Measurements from ENCODE around the gene CCL15. TPM values are rescaled to one million over a fixed set of nuclear protein-coding genes. Genes with fewer than 3 reads are reported as not detected.

The CCL15 gene
- total RNA-seq, 1 experiment from 2014 or later = 0.52 TPM

GRCh38 chr17:36027761-36028160 is 26.4 kb upstream of the CCL15 start:
- Histone ChIP-seq H3K27me3 (replicated peaks; ENCODE audit: control insufficient read depth, insufficient read depth, low read length) (no peaks in the 10 kb centered on the region; the same call in none of the 2 replicates), H3K9me3 (no peaks in the 10 kb centered on the region), H3K4me1 (no peaks in the 10 kb centered on the region), H3K36me3 (ENCODE audit: control insufficient read depth, insufficient read depth, low read length) (no peaks in the 10 kb centered on the region), H3K4me3 (ENCODE audit: low read depth, low read length) (no peak overlapping the region)
- no peak overlapping the region for H3K4me3 Mint-ChIP-seq (ENCODE audit: unreplicated experiment)
- ChIA-PET CTCF (no interaction called here), POLR2A (no interaction called here)
- no peak for DNase-seq
- H3K9me3 Mint-ChIP-seq (ENCODE audit: unreplicated experiment) = no peaks in the 10 kb centered on the region
- H3K36me3 Mint-ChIP-seq (ENCODE audit: insufficient read depth, unreplicated experiment) = no peaks in the 10 kb centered on the region
- peaks cover 13% of the 10 kb centered on the region for H3K27me3 Mint-ChIP-seq (ENCODE audit: insufficient read depth, unreplicated experiment)
- intact Hi-C loops (cut with micrococcal nuclease; ENCODE audit: unreplicated experiment) = no loop called here
- BruUV-seq (replicated peaks) = no TSS peak
- no peak for TF ChIP-seq CTCF (IDR thresholded peaks at IDR 0.05; ENCODE audit: insufficient read depth in 1 of 2, low read depth in 1 of 2, low read length in 1 of 2, severe bottlenecking in 1 of 2, unreplicated experiment in 1 of 2)
- no peak overlapping the region for H3K27ac Mint-ChIP-seq (ENCODE audit: unreplicated experiment)
- peaks cover 10% of the 10 kb centered on the region for H3K4me1 Mint-ChIP-seq (ENCODE audit: low read depth, unreplicated experiment)

GRCh38 chr17:36024106-36024869 is 22.9 kb upstream of the CCL15 start:
- H3K4me1 Mint-ChIP-seq (ENCODE audit: low read depth, unreplicated experiment) = no peaks in the 10 kb centered on the region
- Histone ChIP-seq H3K36me3 (ENCODE audit: control insufficient read depth, insufficient read depth, low read length) (no peaks in the 10 kb centered on the region), H3K9me3 (no peaks in the 10 kb centered on the region), H3K27me3 (replicated peaks; ENCODE audit: control insufficient read depth, insufficient read depth, low read length) (no peaks in the 10 kb centered on the region), H3K4me1 (no peaks in the 10 kb centered on the region), H3K4me3 (ENCODE audit: low read depth, low read length) (no peak overlapping the region)
- POLR2A ChIA-PET = no interaction called here
- H3K27ac Mint-ChIP-seq (ENCODE audit: unreplicated experiment) = no peak overlapping the region
- H3K27me3 Mint-ChIP-seq (ENCODE audit: insufficient read depth, unreplicated experiment) = peaks cover 14% of the 10 kb centered on the region
- TF ChIP-seq CTCF (IDR thresholded peaks at IDR 0.05; ENCODE audit: insufficient read depth in 1 of 2, low read depth in 1 of 2, low read length in 1 of 2, severe bottlenecking in 1 of 2, unreplicated experiment in 1 of 2) = no peak
- no peaks in the 10 kb centered on the region for H3K9me3 Mint-ChIP-seq (ENCODE audit: unreplicated experiment)
- intact Hi-C loops (cut with micrococcal nuclease; ENCODE audit: unreplicated experiment) = no loop called here
- CTCF ChIA-PET = no interaction called here
- no peak for DNase-seq
- no peaks in the 10 kb centered on the region for H3K36me3 Mint-ChIP-seq (ENCODE audit: insufficient read depth, unreplicated experiment)
- no TSS peak for BruUV-seq (replicated peaks)
- H3K4me3 Mint-ChIP-seq (ENCODE audit: unreplicated experiment) = no peak overlapping the region

GRCh38 chr17:36019423-36019822 is 18.1 kb upstream of the CCL15 start:
- no TSS peak for BruUV-seq (replicated peaks)
- Histone ChIP-seq H3K4me3 (ENCODE audit: low read depth, low read length) (no peak overlapping the region), H3K9me3 (no peaks in the 10 kb centered on the region), H3K36me3 (ENCODE audit: control insufficient read depth, insufficient read depth, low read length) (no peaks in the 10 kb centered on the region), H3K27me3 (replicated peaks; ENCODE audit: control insufficient read depth, insufficient read depth, low read length) (no peaks in the 10 kb centered on the region), H3K4me1 (no peaks in the 10 kb centered on the region)
- Mint-ChIP-seq H3K27me3 (ENCODE audit: insufficient read depth, unreplicated experiment) (peaks cover 10% of the 10 kb centered on the region), H3K4me1 (ENCODE audit: low read depth, unreplicated experiment) (no peaks in the 10 kb centered on the region), H3K27ac (ENCODE audit: unreplicated experiment) (no peak overlapping the region), H3K36me3 (ENCODE audit: insufficient read depth, unreplicated experiment) (no peaks in the 10 kb centered on the region), H3K4me3 (ENCODE audit: unreplicated experiment) (no peak overlapping the region), H3K9me3 (ENCODE audit: unreplicated experiment) (no peaks in the 10 kb centered on the region)
- ChIA-PET POLR2A (interaction anchor here (0.5 kb wide), 1 partner anchor 1462 kb away, joined by 3 read pairs; no protein-coding TSS in a partner anchor), CTCF (interaction anchor here (0.9 kb wide), 1 partner anchor 50 kb away, joined by 3 read pairs; no protein-coding TSS in a partner anchor)
- no peak for TF ChIP-seq CTCF (IDR thresholded peaks at IDR 0.05; ENCODE audit: insufficient read depth in 1 of 2, low read depth in 1 of 2, low read length in 1 of 2, severe bottlenecking in 1 of 2, unreplicated experiment in 1 of 2)
- no peak for DNase-seq
- intact Hi-C loops (cut with micrococcal nuclease; ENCODE audit: unreplicated experiment) = no loop called here

Data from Caco-2 (cell line).